Activated naive CD4-positive, alpha-beta T cell treated with anti-CD3 and anti-CD28 coated beads, Interleukin-2, amount 50 U/mL, for 24 hours (primary cell): ENCODE results near the gene NACC1.
"Not testable (repeated sequence)": the region's sequence is repeated elsewhere in the genome, so short reads cannot be mapped to it uniquely, and the experiment has no call there.

Experiments
- H3K27ac Mint-ChIP-seq: one replicate; pipeline ENCODE4 v1.8.0; 2021; ENCODE audit warnings: mild to moderate bottlenecking, mixed read lengths
- H3K27me3 Mint-ChIP-seq: one replicate; pipeline ENCODE4 v1.8.0; 2021; ENCODE audit warnings: mixed read lengths
- H3K36me3 Mint-ChIP-seq: one replicate; pipeline ENCODE4 v1.8.0; 2021; ENCODE audit warnings: mixed read lengths
- H3K4me1 Mint-ChIP-seq: one replicate; pipeline ENCODE4 v1.8.0; 2021; ENCODE audit warnings: mixed read lengths
- H3K4me3 Mint-ChIP-seq: one replicate; pipeline ENCODE4 v1.8.0; 2021; ENCODE audit warnings: mild to moderate bottlenecking, mixed read lengths
- H3K9me3 Mint-ChIP-seq: one replicate; pipeline ENCODE4 v1.8.0; 2021; ENCODE audit warnings: mixed read lengths

The NACC1 gene

DNA sequence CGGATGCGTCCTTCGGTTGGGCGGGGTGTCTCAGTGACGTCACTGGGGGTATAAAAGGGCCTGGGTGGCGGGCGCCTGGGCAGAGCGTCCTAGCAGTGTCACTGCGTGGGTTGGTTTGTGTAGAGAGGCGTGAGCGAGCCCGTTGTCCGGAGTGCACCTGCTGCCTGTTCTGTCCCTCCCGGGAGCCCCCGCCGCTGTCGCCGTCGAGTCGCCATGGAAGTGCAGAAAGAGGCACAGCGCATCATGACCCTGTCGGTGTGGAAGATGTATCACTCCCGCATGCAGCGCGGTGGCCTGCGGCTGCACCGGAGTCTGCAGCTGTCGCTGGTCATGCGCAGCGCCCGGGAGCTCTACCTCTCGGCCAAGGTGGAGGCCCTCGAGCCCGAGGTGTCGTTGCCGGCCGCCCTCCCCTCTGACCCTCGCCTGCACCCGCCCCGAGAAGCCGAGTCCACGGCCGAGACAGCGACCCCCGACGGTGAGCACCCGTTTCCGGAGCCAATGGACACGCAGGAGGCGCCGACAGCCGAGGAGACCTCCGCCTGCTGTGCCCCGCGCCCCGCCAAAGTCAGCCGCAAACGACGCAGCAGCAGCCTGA is 35.0 kb downstream of the NACC1 start:
- H3K9me3 Mint-ChIP-seq = no peaks in the 10 kb centered on the region
- H3K4me3 Mint-ChIP-seq = peak overlapping the region; percentile 98
- H3K27ac Mint-ChIP-seq = peak overlapping the region; percentile 100
- H3K27me3 Mint-ChIP-seq = no peaks in the 10 kb centered on the region
- peaks cover 44% of the 10 kb centered on the region for H3K4me1 Mint-ChIP-seq
- peaks cover 8% of the 10 kb centered on the region for H3K36me3 Mint-ChIP-seq

DNA sequence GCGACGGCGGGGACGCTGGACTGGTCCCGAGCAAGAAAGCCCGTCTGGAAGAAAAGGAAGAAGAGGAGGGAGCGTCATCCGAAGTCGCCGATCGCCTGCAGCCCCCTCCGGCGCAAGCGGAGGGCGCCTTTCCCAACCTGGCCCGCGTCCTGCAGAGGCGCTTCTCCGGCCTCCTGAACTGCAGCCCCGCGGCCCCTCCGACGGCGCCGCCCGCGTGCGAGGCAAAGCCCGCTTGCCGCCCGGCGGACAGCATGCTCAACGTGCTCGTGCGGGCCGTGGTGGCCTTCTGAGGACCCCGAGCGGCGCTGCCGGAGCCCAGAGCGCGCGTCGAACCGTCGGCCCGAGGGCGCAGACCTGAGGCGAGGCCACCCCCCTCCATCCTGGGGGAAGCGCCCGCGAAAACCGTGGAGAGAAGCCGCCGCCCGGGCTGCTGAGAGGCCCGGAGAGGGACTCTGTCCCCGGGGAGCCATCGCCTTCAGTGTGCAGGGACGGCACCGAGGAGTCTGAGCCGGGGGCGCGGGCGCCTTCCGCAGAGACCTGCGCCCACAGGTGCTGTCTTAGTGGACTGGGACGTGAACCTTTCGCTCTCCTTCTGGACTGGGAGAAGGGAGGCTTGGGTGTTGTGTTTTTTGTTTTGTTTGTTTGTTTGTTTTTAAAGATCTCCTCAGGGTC is 35.6 kb downstream of the NACC1 start:
- Mint-ChIP-seq H3K27ac (peak overlapping the region; percentile 100), H3K36me3 (peaks cover 8% of the 10 kb centered on the region), H3K9me3 (no peaks in the 10 kb centered on the region), H3K27me3 (no peaks in the 10 kb centered on the region), H3K4me1 (peaks cover 46% of the 10 kb centered on the region), H3K4me3 (peak overlapping the region; percentile 98)

GRCh38 chr19:13154241-13154778 is 36.2 kb downstream of the NACC1 start:
- Mint-ChIP-seq H3K4me1 (peaks cover 40% of the 10 kb centered on the region), H3K4me3 (peak overlapping the region; percentile 98), H3K9me3 (no peaks in the 10 kb centered on the region), H3K27me3 (no peaks in the 10 kb centered on the region), H3K36me3 (peaks cover 8% of the 10 kb centered on the region), H3K27ac (peak overlapping the region; percentile 98)

DNA sequence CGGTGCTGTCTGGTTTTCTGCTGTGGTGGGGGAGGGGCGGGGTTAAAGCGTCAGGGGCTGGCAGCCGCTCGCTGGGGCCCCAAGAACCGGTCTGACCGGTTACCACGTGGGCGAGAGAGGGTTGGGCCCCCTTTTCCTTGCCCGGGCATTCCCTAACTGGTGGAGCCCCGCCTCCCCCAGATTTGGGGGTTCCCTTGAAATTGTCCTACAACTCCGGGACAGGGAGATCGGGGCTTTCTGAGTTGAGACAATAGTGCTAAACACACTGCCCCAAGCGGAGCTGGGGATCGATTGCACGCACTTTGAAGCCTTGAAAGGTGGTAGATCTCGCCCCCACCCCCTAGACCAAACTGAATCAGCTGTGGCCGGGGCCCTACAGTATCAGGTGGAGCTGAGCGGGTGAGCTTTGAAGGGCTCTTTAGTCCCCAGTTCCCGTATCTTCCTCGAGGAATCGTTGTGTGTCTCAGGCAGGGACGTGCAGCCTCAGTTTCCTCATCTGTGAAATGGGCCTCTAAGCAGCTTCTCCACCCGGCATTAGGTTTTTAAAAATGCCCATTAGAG is 36.9 kb downstream of the NACC1 start:
- peak overlapping the region; percentile 98 for H3K27ac Mint-ChIP-seq
- H3K9me3 Mint-ChIP-seq = no peaks in the 10 kb centered on the region
- H3K36me3 Mint-ChIP-seq = peaks cover 8% of the 10 kb centered on the region
- no peaks in the 10 kb centered on the region for H3K27me3 Mint-ChIP-seq
- H3K4me1 Mint-ChIP-seq = peaks cover 40% of the 10 kb centered on the region
- H3K4me3 Mint-ChIP-seq = peak overlapping the region; percentile 98

DNA sequence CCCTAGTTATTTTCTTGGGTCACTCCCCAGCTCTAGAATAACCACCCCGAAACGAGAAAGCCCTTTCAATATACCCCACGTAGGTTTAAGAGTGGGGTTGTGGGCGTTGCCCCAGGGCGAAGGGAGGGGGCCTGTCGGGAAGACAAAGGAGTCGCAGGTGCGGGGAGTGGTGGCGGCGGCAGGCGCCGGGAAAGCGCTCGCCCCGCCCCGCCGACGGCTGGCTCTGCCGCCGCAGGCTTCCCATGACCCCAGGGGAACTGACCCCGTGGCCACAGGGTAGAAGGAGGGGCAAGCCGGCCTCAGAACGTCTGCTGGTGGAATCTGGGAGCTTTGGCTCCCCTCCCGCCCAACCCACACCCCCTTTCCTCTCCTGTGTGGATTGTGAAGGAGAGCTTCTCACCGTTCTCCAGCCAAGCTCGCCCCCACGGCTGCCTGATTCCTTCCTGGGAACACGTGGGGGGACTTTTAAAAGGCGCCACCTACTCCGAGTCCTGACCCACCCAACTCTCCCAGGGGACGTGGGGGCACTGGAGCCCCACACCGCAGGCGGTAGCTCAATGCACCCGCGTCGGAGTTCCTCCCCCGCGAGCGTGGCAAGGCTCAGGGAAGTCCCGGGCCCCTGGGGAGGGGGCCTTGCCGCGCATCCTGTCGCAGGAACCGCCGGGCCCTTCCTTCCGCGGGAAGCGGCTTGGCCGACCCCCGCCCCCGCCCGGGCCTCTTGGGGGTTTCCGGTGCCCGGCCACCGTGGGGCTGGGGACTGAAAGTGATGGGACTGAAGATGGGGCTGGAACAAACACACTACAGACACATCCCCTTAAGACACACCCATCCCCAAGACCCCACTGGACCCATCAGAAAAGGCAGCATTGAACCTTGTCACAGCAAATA is 37.7 kb downstream of the NACC1 start:
- Mint-ChIP-seq H3K27me3 (no peaks in the 10 kb centered on the region), H3K9me3 (no peaks in the 10 kb centered on the region), H3K36me3 (peaks cover 8% of the 10 kb centered on the region), H3K4me1 (peaks cover 45% of the 10 kb centered on the region), H3K27ac (peak overlapping the region; percentile 98), H3K4me3 (peak overlapping the region; percentile 98)

DNA sequence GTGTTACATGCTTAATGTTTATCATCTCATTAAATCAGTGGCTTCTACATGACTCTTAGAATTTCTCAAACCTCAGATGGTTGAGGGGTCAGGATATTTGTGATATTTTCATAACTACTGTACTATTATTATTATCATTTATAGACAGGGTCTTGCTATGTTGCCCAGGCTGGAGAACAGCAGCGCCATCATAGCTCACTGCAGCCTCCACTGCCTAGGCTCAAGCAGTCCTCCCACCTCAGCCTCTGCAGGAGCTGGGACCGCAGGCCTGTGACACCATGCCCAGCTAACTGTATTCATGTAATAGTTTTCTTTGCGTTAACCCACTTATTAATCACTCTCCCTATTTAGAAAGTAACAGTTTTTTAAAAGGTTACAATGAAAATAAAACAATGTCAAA is 41.6 kb downstream of the NACC1 start:
- Mint-ChIP-seq H3K9me3 (no peaks in the 10 kb centered on the region), H3K4me3 (no peak overlapping the region), H3K27me3 (no peaks in the 10 kb centered on the region), H3K4me1 (peaks cover 69% of the 10 kb centered on the region), H3K36me3 (no peaks in the 10 kb centered on the region), H3K27ac (peak overlapping the region; percentile 93)

DNA sequence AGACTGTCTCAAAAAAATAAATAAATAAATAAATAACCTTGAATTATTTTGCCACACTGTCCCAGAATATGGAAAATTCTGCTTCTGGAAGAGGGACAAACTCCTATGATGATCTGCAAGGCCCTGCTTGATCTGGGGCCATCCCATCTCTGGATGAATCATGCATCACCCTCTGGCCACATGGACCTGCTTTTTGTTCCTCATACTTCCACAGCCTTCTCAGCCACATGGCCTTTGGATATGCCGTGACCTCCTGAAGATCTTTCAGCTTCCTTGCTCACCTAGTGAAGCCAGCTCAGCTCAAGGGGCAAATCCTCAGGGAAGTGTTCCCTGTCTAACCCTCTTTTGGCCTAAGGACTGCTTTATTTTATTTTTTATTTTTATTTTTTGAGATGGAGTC is 42.5 kb downstream of the NACC1 start:
- peak overlapping the region; percentile 70 for H3K27ac Mint-ChIP-seq
- H3K36me3 Mint-ChIP-seq = no peaks in the 10 kb centered on the region
- H3K4me1 Mint-ChIP-seq = peaks cover 71% of the 10 kb centered on the region
- H3K4me3 Mint-ChIP-seq = no peak overlapping the region
- no peaks in the 10 kb centered on the region for H3K27me3 Mint-ChIP-seq
- H3K9me3 Mint-ChIP-seq = no peaks in the 10 kb centered on the region

- H3K4me1 Mint-ChIP-seq = peaks cover 68% of the 10 kb centered on the region
- H3K27ac Mint-ChIP-seq = peak overlapping the region; percentile 84
These were observed 44.9 kb downstream of the NACC1 start for GRCh38 chr19:13162724-13163608.

GRCh38 chr19:13163609-13164342 is 45.7 kb downstream of the NACC1 start:
- Mint-ChIP-seq H3K27ac (peak overlapping the region; percentile 84), H3K36me3 (no peaks in the 10 kb centered on the region), H3K9me3 (no peaks in the 10 kb centered on the region), H3K4me1 (peaks cover 62% of the 10 kb centered on the region), H3K27me3 (no peaks in the 10 kb centered on the region), H3K4me3 (peak overlapping the region; percentile 80)

More at GRCh38 chr19:13162724-13163608, 44.9 kb downstream of the NACC1 start:
- Mint-ChIP-seq H3K36me3 (no peaks in the 10 kb centered on the region), H3K9me3 (no peaks in the 10 kb centered on the region), H3K27me3 (no peaks in the 10 kb centered on the region), H3K4me3 (peak overlapping the region; percentile 80)

DNA sequence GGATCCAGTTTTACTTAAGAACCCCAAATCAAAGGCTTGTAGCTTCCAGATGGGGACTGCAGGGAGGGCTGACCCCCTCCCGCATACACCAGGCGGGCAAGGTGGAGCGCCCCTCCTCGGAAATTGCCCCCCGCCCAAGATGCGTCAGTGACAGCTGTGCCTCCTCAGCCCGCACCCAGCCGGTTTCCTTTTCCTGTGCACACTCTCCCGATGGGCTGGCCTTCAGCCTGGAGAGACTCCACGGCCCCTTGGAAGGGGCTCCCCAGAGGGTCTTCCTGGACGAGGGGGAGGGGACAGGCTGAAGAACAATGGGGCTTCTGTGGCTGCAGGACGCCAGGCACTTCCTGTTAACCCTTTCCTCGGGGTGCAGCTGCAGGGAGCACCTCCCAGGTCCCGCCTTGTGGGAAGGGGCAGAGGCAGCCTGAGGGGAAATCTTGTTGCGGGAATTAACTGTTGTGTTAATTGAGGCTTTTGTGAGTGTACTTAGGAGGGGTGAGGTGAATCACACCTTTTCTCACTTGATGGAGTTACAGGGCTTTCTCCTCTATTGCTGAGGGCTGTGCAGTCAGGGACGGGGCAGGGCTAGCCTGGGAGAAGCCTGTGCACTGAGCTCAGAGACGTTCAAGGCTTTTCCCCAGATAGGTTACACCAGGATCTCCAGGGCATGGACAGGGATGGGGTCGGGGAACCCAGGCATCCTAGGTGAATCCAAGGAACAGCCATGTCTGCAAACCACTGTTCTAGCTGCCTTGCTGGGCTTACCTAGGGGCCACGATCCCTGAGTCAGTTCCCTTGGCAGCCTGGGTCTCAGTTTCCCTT is 46.5 kb downstream of the NACC1 start:
- Mint-ChIP-seq H3K36me3 (no peaks in the 10 kb centered on the region), H3K4me3 (peak overlapping the region; percentile 73), H3K27me3 (no peaks in the 10 kb centered on the region), H3K9me3 (no peaks in the 10 kb centered on the region), H3K4me1 (peaks cover 70% of the 10 kb centered on the region), H3K27ac (peak overlapping the region; percentile 81)

DNA sequence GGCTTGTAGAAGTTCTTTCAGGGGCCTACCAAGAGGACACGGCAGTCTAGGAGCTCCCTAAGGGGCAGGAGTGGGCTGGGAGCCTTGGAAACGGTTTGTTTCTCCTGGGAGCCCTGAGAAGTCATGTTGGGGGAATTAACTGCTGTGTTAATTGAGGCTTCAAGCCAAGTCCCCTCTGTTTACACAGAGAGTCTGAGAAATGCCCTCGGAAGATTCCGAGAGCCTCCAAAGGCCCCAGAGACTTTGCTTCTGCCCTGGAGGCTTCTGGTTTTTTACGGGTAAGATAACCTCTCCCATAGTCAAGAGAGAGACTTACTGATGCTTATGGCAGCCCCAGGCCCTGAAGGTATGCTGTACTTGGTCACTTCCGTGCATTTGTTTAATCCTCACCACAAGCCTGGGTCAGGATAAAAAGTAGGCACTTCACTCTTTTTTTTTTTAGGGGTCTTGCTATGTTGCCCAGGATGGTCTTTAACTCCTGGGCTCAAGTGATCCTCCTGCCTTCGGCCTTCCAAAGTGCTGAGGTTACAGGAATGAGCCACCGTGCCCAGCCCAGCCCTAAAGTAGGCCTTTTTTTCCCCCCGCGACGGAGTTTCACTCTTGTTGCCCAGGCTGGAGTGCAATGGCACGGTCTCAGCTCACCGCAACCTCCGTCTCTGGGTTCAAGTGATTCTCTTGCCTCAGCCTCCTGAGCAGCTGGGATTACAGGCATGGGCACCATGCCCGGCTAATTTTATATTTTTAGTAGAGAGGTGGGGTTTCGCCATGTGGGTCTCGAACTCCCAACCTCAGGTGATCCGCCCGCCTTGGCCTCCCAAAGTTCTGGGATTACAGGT is 47.3 kb downstream of the NACC1 start:
- peaks cover 73% of the 10 kb centered on the region for H3K4me1 Mint-ChIP-seq
- H3K9me3 Mint-ChIP-seq = no peaks in the 10 kb centered on the region
- peak overlapping the region; percentile 12 for H3K27ac Mint-ChIP-seq
- H3K27me3 Mint-ChIP-seq = no peaks in the 10 kb centered on the region
- H3K36me3 Mint-ChIP-seq = no peaks in the 10 kb centered on the region
- H3K4me3 Mint-ChIP-seq = no peak overlapping the region

DNA sequence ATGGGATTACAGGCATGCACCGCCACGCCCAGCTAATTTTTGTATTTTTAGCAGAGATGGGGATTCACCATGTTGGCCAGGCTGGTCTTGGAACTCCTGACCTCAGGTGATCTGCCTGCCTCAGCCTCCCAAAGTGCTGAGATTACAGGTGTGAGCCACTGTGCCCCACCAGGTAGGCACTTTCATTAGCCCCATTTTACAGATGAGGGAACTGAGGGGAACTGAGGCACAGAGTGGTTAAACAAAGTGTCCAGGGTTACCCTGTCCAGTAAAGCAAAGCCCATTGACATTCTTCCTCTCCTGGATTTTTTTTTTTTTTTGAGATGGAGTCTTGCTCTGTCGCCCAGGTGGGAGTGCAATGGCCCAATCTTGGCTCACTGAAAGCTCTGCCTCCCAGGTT is 48.1 kb downstream of the NACC1 start:
- H3K36me3 Mint-ChIP-seq, H3K9me3 Mint-ChIP-seq, H3K4me3 Mint-ChIP-seq, H3K27me3 Mint-ChIP-seq: not testable (repeated sequence)
- H3K27ac Mint-ChIP-seq = peak overlapping the region; percentile 12
- peaks cover 72% of the 10 kb centered on the region for H3K4me1 Mint-ChIP-seq

- peak overlapping the region; percentile 90 for H3K27ac Mint-ChIP-seq
- no peaks in the 10 kb centered on the region for H3K9me3 Mint-ChIP-seq
- H3K36me3 Mint-ChIP-seq = no peaks in the 10 kb centered on the region
- no peaks in the 10 kb centered on the region for H3K27me3 Mint-ChIP-seq
- no peak overlapping the region for H3K4me3 Mint-ChIP-seq
- H3K4me1 Mint-ChIP-seq = peaks cover 78% of the 10 kb centered on the region
These were observed 51.7 kb downstream of the NACC1 start for GRCh38 chr19:13169769-13170168.
